Endodermal cell (in vitro differentiated cells): ENCODE measurements around the gene PTPRN2. TPM values are rescaled to one million over a fixed set of nuclear protein-coding genes. Genes with fewer than 3 reads are reported as not detected.

ENCODE experiments used
- DNase-seq: peaks from one replicate; pipeline ENCODE4 v3.0.0-alpha.2; 2017
- H3K27ac ChIP-seq: 2 replicates; pipeline ENCODE4 v1.5.1; 2013; ENCODE audit warnings: mild to moderate bottlenecking, low read depth, low read length, moderate library complexity
- H3K27me3 ChIP-seq: 2 replicates; pipeline ENCODE4 v1.6.1; 2013; ENCODE audit warnings: mild to moderate bottlenecking, low read length, moderate library complexity; ENCODE audit not compliant: insufficient read depth, control insufficient read depth, poor library complexity, severe bottlenecking
- H3K36me3 ChIP-seq: 2 replicates; pipeline ENCODE4 v1.7.0; 2013; ENCODE audit warnings: mild to moderate bottlenecking, low read length, moderate library complexity; ENCODE audit not compliant: control insufficient read depth, insufficient read depth
- H3K4me1 ChIP-seq: one replicate; pipeline ENCODE4 v1.7.0; 2013; ENCODE audit warnings: low read length; ENCODE audit not compliant: control insufficient read depth, insufficient read depth
- H3K4me3 ChIP-seq: 2 replicates; pipeline ENCODE4 v1.5.1; 2013; ENCODE audit warnings: mild to moderate bottlenecking, low read length, moderate library complexity
- H3K9ac ChIP-seq: 2 replicates; pipeline ENCODE4 v1.6.1; 2013; ENCODE audit warnings: mild to moderate bottlenecking, low read length, moderate library complexity; ENCODE audit not compliant: poor library complexity, severe bottlenecking; ENCODE audit errors: extremely low read depth
- H3K9me3 ChIP-seq: 2 replicates; pipeline ENCODE4 v1.6.1; 2013; ENCODE audit warnings: mild to moderate bottlenecking, low read length, moderate library complexity; ENCODE audit not compliant: control insufficient read depth
- H3K27ac Mint-ChIP-seq: 2 replicates; pipeline ENCODE4 v1.8.0; 2020; ENCODE audit warnings: mixed read lengths
- H3K27me3 Mint-ChIP-seq: 2 replicates; pipeline ENCODE4 v1.8.0; 2021; ENCODE audit warnings: mild to moderate bottlenecking, mixed read lengths; ENCODE audit not compliant: insufficient read depth
- H3K36me3 Mint-ChIP-seq: 2 replicates; pipeline ENCODE4 v1.8.0; 2020; ENCODE audit warnings: low read depth, mixed read lengths
- H3K4me1 Mint-ChIP-seq: 2 replicates; pipeline ENCODE4 v1.8.0; 2020; ENCODE audit warnings: mixed read lengths
- H3K4me3 Mint-ChIP-seq: 2 replicates; pipeline ENCODE4 v1.8.0; 2020; ENCODE audit warnings: mild to moderate bottlenecking, moderate library complexity, mixed read lengths
- H3K9me3 Mint-ChIP-seq: 2 replicates; pipeline ENCODE4 v1.8.0; 2020; ENCODE audit warnings: mild to moderate bottlenecking, mixed read lengths
- CTCF ChIP-seq: fragments of 200-600 bp; sonication (generic); conservative IDR thresholded peaks from 2 replicates; pipeline ENCODE4 v1.5.0; 2021; ENCODE audit warnings: antibody characterized with exemption, mild to moderate bottlenecking
- WGBS, 2 experiments: methylation state at CpG; one replicate each; pipeline versions ENCODE4 v1.1.5 to v1.1.7; 2013; ENCODE audit warnings: missing lambda C conversion rate in 2 of 2, mixed read lengths in 1 of 2; ENCODE audit not compliant: insufficient coverage in 1 of 2, insufficient read length in 1 of 2; 5-methylcytosine and 5-hydroxymethylcytosine counted together
- total RNA-seq, 2 donors: library from RNA; stranded (reverse); fragmentation: NEBNext Ultra II Directional in 1 of 2; extraction: Animal tissue kit (Norgen Biotek cat#: 25700) in 1 of 2; gene quantifications; 2 replicates in 1 of 2; 3 replicates in 1 of 2; pipeline ENCODE4 v1.2.1, GENCODE V29; 2021

PTPRN2 gene
- total RNA-seq, 2 donors from 2014 or later: 0.69 to 1.2 TPM

GRCh38 chr7:158289231-158289630 is 298.4 kb downstream of the PTPRN2 start:
- Histone ChIP-seq H3K4me3 (no peak overlapping the region), H3K36me3 (no peaks in the 10 kb centered on the region), H3K9ac (no peak overlapping the region), H3K27me3 (no peaks in the 10 kb centered on the region), H3K27ac (no peak overlapping the region), H3K9me3 (peaks cover 93% of the 10 kb centered on the region), H3K4me1 (no peaks in the 10 kb centered on the region)
- no peak for TF ChIP-seq CTCF
- H3K27me3 Mint-ChIP-seq: no peaks in the 10 kb centered on the region
- H3K36me3 Mint-ChIP-seq: no peaks in the 10 kb centered on the region
- no peak overlapping the region for H3K27ac Mint-ChIP-seq
- DNase-seq: no peak
- peaks cover 20% of the 10 kb centered on the region for H3K9me3 Mint-ChIP-seq
- no peak overlapping the region for H3K4me3 Mint-ChIP-seq
- WGBS, 2 experiments: 67 to 81% methylated on average over 2 of the region's 2 CpGs
- H3K4me1 Mint-ChIP-seq: peaks cover 2% of the 10 kb centered on the region

- Mint-ChIP-seq H3K27me3 (no peaks in the 10 kb centered on the region), H3K9me3 (peaks cover 20% of the 10 kb centered on the region), H3K27ac (no peak overlapping the region), H3K4me1 (no peaks in the 10 kb centered on the region), H3K36me3 (no peaks in the 10 kb centered on the region), H3K4me3 (no peak overlapping the region)
- H3K4me3 ChIP-seq: no peak overlapping the region
- no peaks in the 10 kb centered on the region for H3K4me1 ChIP-seq
- H3K27me3 ChIP-seq: no peaks in the 10 kb centered on the region
- no peak overlapping the region for H3K27ac ChIP-seq
- no peak for DNase-seq
- no peak for TF ChIP-seq CTCF
- WGBS, 2 experiments: 60 to 88% methylated on average over 2 of the region's 2 CpGs
- peaks cover 99% of the 10 kb centered on the region for H3K9me3 ChIP-seq
- H3K9ac ChIP-seq: no peak overlapping the region
- no peaks in the 10 kb centered on the region for H3K36me3 ChIP-seq
Observed at GRCh38 chr7:158286210-158286609, 301.4 kb downstream of the PTPRN2 start.

- DNase-seq: peak; percentile 29
- Histone ChIP-seq H3K27ac (no peak overlapping the region), H3K9ac (no peak overlapping the region), H3K36me3 (no peaks in the 10 kb centered on the region), H3K4me1 (no peaks in the 10 kb centered on the region), H3K9me3 (peaks cover 99% of the 10 kb centered on the region), H3K27me3 (no peaks in the 10 kb centered on the region), H3K4me3 (no peak overlapping the region)
- H3K27ac Mint-ChIP-seq: no peak overlapping the region
- H3K27me3 Mint-ChIP-seq: no peaks in the 10 kb centered on the region
- no peaks in the 10 kb centered on the region for H3K36me3 Mint-ChIP-seq
- H3K4me3 Mint-ChIP-seq: no peak overlapping the region
- peaks cover 19% of the 10 kb centered on the region for H3K9me3 Mint-ChIP-seq
- WGBS, 2 experiments: 58 to 83% methylated on average over 2 to 9 of the region's 9 CpGs
- no peak for TF ChIP-seq CTCF
- no peaks in the 10 kb centered on the region for H3K4me1 Mint-ChIP-seq
Observed at GRCh38 chr7:158285383-158285770, 302.2 kb downstream of the PTPRN2 start.
